Fibroblast of mammary gland (primary cell): ENCODE results near the gene HDAC8.

Experiments used
- DNase-seq: peaks from one replicate; pipeline ENCODE4 v3.0.0-alpha.2; 2010; ENCODE audit warnings: low read depth
- H3K4me3 ChIP-seq: 2 replicates; pipeline ENCODE4 v1.5.1; 2011; ENCODE audit warnings: low read depth, mild to moderate bottlenecking, low read length, moderate library complexity; ENCODE audit not compliant: control insufficient read depth
- TF ChIP-seq, protein P1 (sequence below): conservative IDR thresholded peaks from 2 replicates; pipeline ENCODE4 v1.5.1; 2011; ENCODE audit warnings: low read depth, low read length, inconsistent platforms; ENCODE audit not compliant: control insufficient read depth, insufficient read depth

The HDAC8 gene

DNA sequence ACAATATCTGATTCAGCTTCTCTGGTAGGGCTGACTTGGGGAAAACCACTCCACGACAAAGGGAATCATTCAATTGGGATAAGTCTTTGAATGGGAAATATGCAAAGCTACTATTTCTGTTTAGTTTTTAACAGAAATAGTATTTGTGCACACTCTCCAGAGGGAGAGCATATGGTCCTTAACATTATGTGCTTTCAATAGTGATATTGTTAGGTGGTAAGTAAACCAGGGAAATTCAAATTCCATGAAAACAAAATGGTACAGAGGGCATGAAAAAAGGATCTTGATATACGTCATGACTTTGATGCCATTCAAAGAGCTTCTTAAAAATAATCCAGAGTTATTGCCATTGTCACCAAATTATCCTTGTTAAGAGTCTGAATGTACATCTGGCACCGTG, 219.9 kb downstream of the HDAC8 start:
- H3K4me3 ChIP-seq: no peak overlapping the region

DNA sequence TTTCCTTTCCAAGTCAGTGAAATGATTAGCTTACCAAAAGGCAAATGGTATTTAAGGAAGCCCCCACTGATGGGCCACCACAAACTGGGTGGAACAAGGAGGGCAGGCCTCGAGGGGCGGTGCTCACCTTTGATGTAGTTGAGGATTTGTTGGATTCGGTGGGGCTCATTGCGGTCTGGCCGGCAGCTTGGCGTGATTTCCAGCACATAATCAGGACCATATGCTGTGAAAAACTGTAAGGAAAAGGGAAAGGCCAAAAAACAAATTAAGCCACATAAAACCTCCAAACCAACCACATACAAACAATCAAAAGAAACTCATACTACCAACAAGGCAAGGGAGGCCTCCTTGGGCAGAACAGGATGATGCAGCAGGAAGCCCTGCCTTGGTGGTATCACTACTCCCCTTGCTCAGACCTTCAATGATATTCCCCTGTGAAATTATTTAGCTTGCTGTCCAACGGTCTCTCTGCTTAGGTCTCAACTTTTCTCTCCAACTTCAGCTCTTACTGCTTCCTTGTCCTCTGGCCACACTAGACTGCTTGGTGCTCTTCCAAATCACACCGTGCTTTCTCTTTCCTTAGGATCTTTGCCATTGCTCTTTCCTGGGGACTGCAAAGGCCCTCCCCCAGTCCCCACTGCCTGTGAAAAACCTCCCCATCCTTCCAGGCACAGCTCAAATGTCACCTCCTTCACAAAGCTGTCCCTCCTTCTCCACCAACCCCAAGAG, 220.9 kb downstream of the HDAC8 start:
- TF ChIP-seq, protein P1, sequence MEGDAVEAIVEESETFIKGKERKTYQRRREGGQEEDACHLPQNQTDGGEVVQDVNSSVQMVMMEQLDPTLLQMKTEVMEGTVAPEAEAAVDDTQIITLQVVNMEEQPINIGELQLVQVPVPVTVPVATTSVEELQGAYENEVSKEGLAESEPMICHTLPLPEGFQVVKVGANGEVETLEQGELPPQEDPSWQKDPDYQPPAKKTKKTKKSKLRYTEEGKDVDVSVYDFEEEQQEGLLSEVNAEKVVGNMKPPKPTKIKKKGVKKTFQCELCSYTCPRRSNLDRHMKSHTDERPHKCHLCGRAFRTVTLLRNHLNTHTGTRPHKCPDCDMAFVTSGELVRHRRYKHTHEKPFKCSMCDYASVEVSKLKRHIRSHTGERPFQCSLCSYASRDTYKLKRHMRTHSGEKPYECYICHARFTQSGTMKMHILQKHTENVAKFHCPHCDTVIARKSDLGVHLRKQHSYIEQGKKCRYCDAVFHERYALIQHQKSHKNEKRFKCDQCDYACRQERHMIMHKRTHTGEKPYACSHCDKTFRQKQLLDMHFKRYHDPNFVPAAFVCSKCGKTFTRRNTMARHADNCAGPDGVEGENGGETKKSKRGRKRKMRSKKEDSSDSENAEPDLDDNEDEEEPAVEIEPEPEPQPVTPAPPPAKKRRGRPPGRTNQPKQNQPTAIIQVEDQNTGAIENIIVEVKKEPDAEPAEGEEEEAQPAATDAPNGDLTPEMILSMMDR: no peak
- H3K4me3 ChIP-seq: no peak overlapping the region
- DNase-seq: peak; percentile 77

More for the DNA sequence above, 219.9 kb downstream of the HDAC8 start:
- TF ChIP-seq, protein P1: no peak
- no peak for DNase-seq

DNA sequence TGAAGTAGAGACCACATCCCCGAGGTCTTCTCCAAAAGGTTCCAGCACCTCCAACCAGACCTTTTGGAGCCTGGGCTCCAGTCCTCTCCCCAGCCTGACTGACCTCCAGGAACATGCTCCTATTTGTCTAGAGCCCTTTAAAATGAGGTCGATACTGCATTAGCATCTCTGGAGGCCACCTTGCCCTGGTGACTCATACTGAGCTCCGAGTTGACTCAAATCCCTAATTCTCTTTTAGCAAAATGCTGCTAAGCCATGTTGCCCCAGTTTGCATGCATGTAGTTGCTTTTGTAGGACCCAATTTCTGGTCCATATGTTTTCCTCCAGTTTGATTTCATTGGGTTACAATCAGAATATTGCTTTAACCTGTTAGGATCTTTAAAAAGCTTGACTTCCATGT, 223.5 kb downstream of the HDAC8 start:
- DNase-seq: peak; percentile 39
- TF ChIP-seq, protein P1: no peak
- H3K4me3 ChIP-seq: no peak overlapping the region

DNA sequence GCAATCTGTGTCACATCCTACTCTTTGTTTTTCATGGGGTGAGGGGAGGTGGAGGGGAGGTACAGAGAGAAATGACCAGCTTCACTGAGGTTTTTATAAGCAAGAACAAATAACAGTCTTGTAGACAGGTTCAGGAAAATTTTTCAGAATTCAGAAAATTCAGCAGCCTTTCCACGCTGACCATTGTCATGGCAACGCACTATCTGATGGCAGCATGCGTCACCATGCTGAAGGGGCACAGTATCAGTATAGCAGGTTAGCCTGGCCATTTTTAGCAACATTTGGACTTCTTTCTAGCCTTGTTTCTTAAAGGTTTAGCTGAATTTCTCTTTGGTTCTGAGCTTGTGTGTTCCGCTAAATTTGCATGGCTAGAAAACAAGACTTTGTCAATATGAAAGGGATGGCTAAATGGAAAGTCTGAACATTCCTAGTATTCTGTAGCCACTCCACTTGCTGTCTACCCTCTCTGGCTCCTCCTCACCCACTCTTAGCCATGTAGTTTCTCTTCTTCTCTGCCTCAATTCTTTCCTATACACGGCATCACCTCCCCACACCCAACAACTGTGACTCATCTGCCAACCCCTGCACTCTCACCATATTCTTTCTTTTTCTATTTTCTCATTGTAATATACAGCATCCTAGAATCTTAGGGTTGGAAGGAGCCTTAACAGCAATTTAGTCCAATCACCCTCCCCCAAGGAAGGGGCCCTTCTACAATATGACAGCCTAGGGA, 224.2 kb downstream of the HDAC8 start:
- DNase-seq: no peak
- TF ChIP-seq, protein P1: no peak
- H3K4me3 ChIP-seq: no peak overlapping the region

DNA sequence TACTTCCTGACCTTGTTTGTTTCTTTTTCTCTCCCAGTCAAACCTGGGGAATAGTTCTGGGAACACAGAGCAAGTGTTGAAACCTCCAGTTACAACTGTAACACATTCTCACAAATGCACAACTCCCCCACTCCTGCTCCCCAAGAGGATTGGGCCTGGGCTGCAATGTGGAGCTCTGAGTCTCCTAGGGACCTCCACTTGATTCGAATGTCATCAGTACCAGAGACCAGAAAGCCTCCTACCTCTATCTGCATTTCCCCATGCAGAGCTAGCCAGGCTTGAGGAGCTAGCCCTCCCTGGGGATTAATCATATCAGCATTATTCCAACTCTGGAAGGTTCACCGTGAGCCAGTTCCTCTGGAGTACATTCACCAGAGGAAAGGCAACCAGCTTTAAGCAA, 225.3 kb downstream of the HDAC8 start:
- peak; percentile 46 for DNase-seq
- H3K4me3 ChIP-seq: no peak overlapping the region
- TF ChIP-seq, protein P1: no peak

DNA sequence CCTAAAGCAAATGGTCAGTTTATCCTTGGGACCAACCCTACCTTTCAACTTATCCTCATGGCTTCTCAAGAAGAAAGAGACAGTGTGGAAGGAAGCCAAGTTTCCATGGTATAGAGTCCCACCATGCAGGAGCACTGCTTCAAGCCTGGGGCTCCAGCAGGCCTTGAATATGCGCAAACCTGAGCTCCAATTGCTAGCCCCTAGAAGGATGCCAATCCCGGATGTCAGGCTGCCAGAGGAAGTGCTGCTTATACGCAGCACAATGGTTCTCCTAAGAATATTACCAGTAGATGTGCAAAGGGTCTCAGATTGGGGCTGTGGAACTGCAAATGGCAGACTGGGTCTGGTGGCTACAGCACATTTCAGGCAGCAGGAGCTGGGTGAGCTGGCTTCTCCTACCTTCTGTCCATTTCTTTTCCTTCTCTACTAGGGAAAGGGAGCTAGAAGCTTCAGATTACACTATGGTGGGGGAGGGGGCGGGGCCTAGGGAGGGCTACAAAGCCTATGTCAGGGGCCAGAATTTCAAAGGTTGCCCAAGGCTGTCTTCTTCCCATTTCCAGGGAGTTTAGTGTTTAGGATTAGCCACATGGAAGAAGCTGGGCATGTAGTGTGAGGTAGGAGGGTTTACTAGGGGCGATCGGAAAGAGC, 226.2 kb downstream of the HDAC8 start:
- TF ChIP-seq, protein P1: no peak
- H3K4me3 ChIP-seq: no peak overlapping the region
- DNase-seq: no peak
